H1 (cell line): ENCODE results near the gene SLC43A1. TPM values are rescaled to one million over a fixed set of nuclear protein-coding genes. Genes with fewer than 3 reads are reported as not detected.

Experiments
- CTCF ChIA-PET: fragments of 300-600 bp; sonication (Branson Sonifier 250); formaldehyde crosslinking; loops from one replicate; lab custom pipeline; 2021; ENCODE audit not compliant: partially characterized antibody; lab: Charles Lee
- POLR2A ChIA-PET: fragments of 300-600 bp; sonication (Branson Sonifier 250); formaldehyde crosslinking; loops from one replicate; lab custom pipeline; 2021; ENCODE audit warnings: inconsistent platforms; ENCODE audit not compliant: partially characterized antibody; lab: Charles Lee
- DNase-seq, 2 experiments: peaks; one replicate each; pipeline versions ENCODE4 v3.0.0 to v3.0.0-alpha.2; 2010 to 2022; ENCODE audit warnings: low spot score in 2 of 2, low read depth in 1 of 2, mixed read lengths in 1 of 2
- FAIRE-seq: peaks from 2 replicates; lab custom pipeline; 2011; peaks lifted over from hg19 to GRCh38; lab: Jason Lieb, UNC
- H2AFZ ChIP-seq: 2 replicates; pipeline ENCODE4 v1.8.1; 2012; ENCODE audit warnings: low read length, inconsistent platforms
- H2AK5ac ChIP-seq: 2 replicates; pipeline ENCODE4 v1.6.1; 2013; ENCODE audit warnings: low read depth, low read length
- H2BK120ac ChIP-seq: replicated peaks from 2 replicates; pipeline ENCODE3; 2013; ENCODE audit warnings: low read depth, low read length, inconsistent platforms
- H2BK12ac ChIP-seq: 2 replicates; pipeline ENCODE4 v1.6.1; 2013; ENCODE audit warnings: low read depth, low read length
- H2BK15ac ChIP-seq: 2 replicates; pipeline ENCODE4 v1.6.1; 2013; ENCODE audit warnings: low read length
- H2BK20ac ChIP-seq: 2 replicates; pipeline ENCODE4 v1.6.1; 2013; ENCODE audit warnings: low read length
- H2BK5ac ChIP-seq: 2 replicates; pipeline ENCODE4 v1.6.1; 2013; ENCODE audit warnings: low read depth, low read length
- H3K14ac ChIP-seq: 2 replicates; pipeline ENCODE4 v1.6.1; 2013; ENCODE audit warnings: inconsistent platforms; ENCODE audit not compliant: insufficient read length
- H3K18ac ChIP-seq: 2 replicates; pipeline ENCODE4 v1.6.1; 2013; ENCODE audit warnings: low read length; ENCODE audit errors: extremely low read depth
- H3K23ac ChIP-seq: 2 replicates; pipeline ENCODE4 v1.6.1; 2013; ENCODE audit warnings: inconsistent platforms; ENCODE audit not compliant: insufficient read length
- H3K23me2 ChIP-seq: 2 replicates; pipeline ENCODE4 v1.6.1; 2013; ENCODE audit warnings: low read depth, low read length
- H3K27ac ChIP-seq: 2 replicates; pipeline ENCODE4 v1.6.1; 2011; ENCODE audit warnings: low read depth, low read length, inconsistent platforms
- H3K27me3 ChIP-seq, 4 experiments: replicated peaks in 1 of 4; 1 replicate in 1 of 4; 2 replicates in 3 of 4; pipeline versions ENCODE4 v1.6.1 to v1.8.1; 2011 to 2013; ENCODE audit warnings: low read length in 3 of 4, mild to moderate bottlenecking in 3 of 4, inconsistent platforms in 2 of 4, mixed read lengths in 2 of 4, moderate library complexity in 1 of 4; ENCODE audit not compliant: control insufficient read depth in 3 of 4, insufficient read depth in 3 of 4; ENCODE audit errors: extremely low read depth in 1 of 4
- H3K36me3 ChIP-seq, 4 experiments: 2 replicates each; pipeline versions ENCODE4 v1.6.1 to v1.8.1; 2011 to 2013; ENCODE audit warnings: mild to moderate bottlenecking in 4 of 4, low read length in 3 of 4, moderate library complexity in 2 of 4, control low read depth in 1 of 4, inconsistent platforms in 1 of 4; ENCODE audit not compliant: insufficient read depth in 4 of 4, control insufficient read depth in 2 of 4
- H3K4ac ChIP-seq: replicated peaks from 2 replicates; pipeline ENCODE3; 2013; ENCODE audit warnings: low read length, low read depth, mixed read lengths, inconsistent platforms; ENCODE audit not compliant: insufficient read length
- H3K4me1 ChIP-seq, 4 experiments: replicated peaks in 1 of 4; 1 replicate in 1 of 4; 2 replicates in 3 of 4; pipeline versions ENCODE4 v1.6.1 to v1.8.1; 2011 to 2013; ENCODE audit warnings: low read length in 3 of 4, inconsistent platforms in 2 of 4, mixed read lengths in 1 of 4; ENCODE audit not compliant: insufficient read depth in 4 of 4, control insufficient read depth in 3 of 4
- H3K4me2 ChIP-seq, 2 experiments: 2 replicates each; pipeline versions ENCODE4 v1.6.1 to v1.8.1; 2011 to 2013; ENCODE audit warnings: low read depth in 2 of 2, low read length in 2 of 2, control low read depth in 1 of 2, inconsistent platforms in 1 of 2, mild to moderate bottlenecking in 1 of 2; ENCODE audit not compliant: insufficient read depth in 1 of 2
- H3K4me3 ChIP-seq, 4 experiments: fragments of 200-600, 300-600 bp in 1 of 4; sonication (generic), shearing (Covaris generic), sonication (Bioruptor Twin) in 1 of 4; 2 replicates each; pipeline versions ENCODE4 v1.5.1 to v1.8.1; 2011 to 2016; ENCODE audit warnings: low read length in 4 of 4, low read depth in 3 of 4, control low read depth in 2 of 4, inconsistent platforms in 2 of 4, mild to moderate bottlenecking in 2 of 4, mixed read lengths in 1 of 4, moderate library complexity in 1 of 4; ENCODE audit not compliant: insufficient read depth in 2 of 4; ENCODE audit errors: extremely low read depth in 1 of 4
- H3K56ac ChIP-seq: replicated peaks from 2 replicates; pipeline ENCODE3; 2013; ENCODE audit warnings: low read depth, mild to moderate bottlenecking, mixed read lengths, low read length, inconsistent platforms; ENCODE audit not compliant: insufficient read length
- H3K79me1 ChIP-seq: 2 replicates; pipeline ENCODE4 v1.6.1; 2013; ENCODE audit warnings: low read depth, low read length, control low read depth
- H3K79me2 ChIP-seq, 2 experiments: 2 replicates each; pipeline versions ENCODE4 v1.6.1 to v1.8.1; 2012 to 2013; ENCODE audit warnings: low read length in 2 of 2, mild to moderate bottlenecking in 2 of 2, inconsistent platforms in 1 of 2; ENCODE audit not compliant: insufficient read depth in 2 of 2, control insufficient read depth in 1 of 2
- H3K9ac ChIP-seq, 4 experiments: replicated peaks in 1 of 4; 1 replicate in 1 of 4; 2 replicates in 3 of 4; pipeline versions ENCODE4 v1.6.1 to v1.8.1; 2011 to 2013; ENCODE audit warnings: low read depth in 3 of 4, low read length in 3 of 4, control low read depth in 2 of 4, mild to moderate bottlenecking in 2 of 4, moderate library complexity in 2 of 4, inconsistent platforms in 1 of 4; ENCODE audit errors: extremely low read depth in 1 of 4
- H3K9me3 ChIP-seq, 2 experiments: 2 replicates each; pipeline versions ENCODE4 v1.6.1 to v1.8.1; 2012 to 2013; ENCODE audit warnings: mild to moderate bottlenecking in 2 of 2, moderate library complexity in 2 of 2, control low read depth in 1 of 2, inconsistent platforms in 1 of 2, low read depth in 1 of 2, low read length in 1 of 2, mixed read lengths in 1 of 2; ENCODE audit not compliant: insufficient read depth in 2 of 2
- H4K20me1 ChIP-seq, 2 experiments: replicated peaks in 1 of 2; 2 replicates each; pipeline versions ENCODE3 to v1.8.1; 2011 to 2013; ENCODE audit warnings: inconsistent platforms in 2 of 2, low read length in 2 of 2, mild to moderate bottlenecking in 1 of 2; ENCODE audit not compliant: insufficient read depth in 2 of 2, control insufficient read depth in 1 of 2
- H4K5ac ChIP-seq: 2 replicates; pipeline ENCODE4 v1.6.1; 2013; ENCODE audit warnings: low read length, low read depth, mixed read lengths, inconsistent platforms; ENCODE audit not compliant: insufficient read length
- H4K8ac ChIP-seq: 2 replicates; pipeline ENCODE4 v1.8.0; 2013; ENCODE audit warnings: mild to moderate bottlenecking, moderate library complexity, low read length, inconsistent platforms; ENCODE audit not compliant: insufficient read depth; ENCODE audit errors: extremely low read depth
- H4K91ac ChIP-seq: replicated peaks from 2 replicates; pipeline ENCODE3; 2013; ENCODE audit warnings: low read length, mixed read lengths, inconsistent platforms; ENCODE audit not compliant: insufficient read length
- CBX8 ChIP-seq: fragments of 300-800, 300-1000 bp; sonication (generic); IDR thresholded peaks from 2 replicates; pipeline ENCODE4 v1.7.1; 2016; ENCODE audit warnings: low read depth, low read length, borderline replicate concordance
- CHD2 ChIP-seq: IDR thresholded peaks from 2 replicates; pipeline ENCODE4 v1.6.1; 2012; ENCODE audit warnings: low read length, improper control_type of control experiment
- JUN ChIP-seq: IDR thresholded peaks from 2 replicates; pipeline ENCODE4 v1.6.1; 2011; ENCODE audit warnings: low read depth, mild to moderate bottlenecking, improper control_type of control experiment, low read length
- RNF2 ChIP-seq: fragments of 200-900, 300-1000 bp; sonication (generic); IDR thresholded peaks from 2 replicates; pipeline ENCODE4 v1.7.1; 2016; ENCODE audit warnings: borderline replicate concordance, low read depth, mild to moderate bottlenecking, antibody characterized with exemption, low read length; ENCODE audit not compliant: poor library complexity, severe bottlenecking; ENCODE audit errors: missing control alignments
- SIN3A ChIP-seq, 2 experiments: IDR thresholded peaks in 1 of 2; conservative IDR thresholded peaks in 1 of 2; 2 replicates each; pipeline ENCODE4 v1.6.1; 2011 to 2012; ENCODE audit warnings: low read length in 2 of 2, improper control_type of control experiment in 1 of 2, low read depth in 1 of 2, mild to moderate bottlenecking in 1 of 2
- SIRT6 ChIP-seq: IDR thresholded peaks from one replicate; pipeline ENCODE4 v1.7.1; 2012; ENCODE audit warnings: low read length, inconsistent platforms
- TEAD4 ChIP-seq: IDR thresholded peaks from 2 replicates; pipeline ENCODE4 v1.6.1; 2012; ENCODE audit warnings: low read depth, low read length, inconsistent platforms, mixed read lengths
- ZNF274 ChIP-seq: IDR thresholded peaks from 2 replicates; pipeline ENCODE4 v1.7.0; 2012; ENCODE audit warnings: low read length, borderline replicate concordance; ENCODE audit errors: extremely low read depth
- WGBS, 2 experiments: shearing (Covaris generic) in 1 of 2; methylation state at CpG; one replicate each; pipeline versions ENCODE4 v1.1.6 to v1.1.7; 2013 to 2015; ENCODE audit warnings: low lambda C conversion rate in 2 of 2, mixed read lengths in 2 of 2, inconsistent platforms in 1 of 2, low coverage in 1 of 2, missing lambda C conversion rate in 1 of 2; ENCODE audit not compliant: insufficient replicate concordance in 2 of 2, insufficient coverage in 1 of 2, insufficient read length in 1 of 2; ENCODE audit errors: extremely low coverage in 1 of 2, missing lambda C conversion rate in 1 of 2; 5-methylcytosine and 5-hydroxymethylcytosine counted together
- polyA plus RNA-seq, 7 experiments: library from polyadenylated mRNA; depleted of rRNA in 3 of 7; stranded (reverse) in 5 of 7; unstranded in 2 of 7; fragments of >200 nt in 5 of 7; fragments of 200-250 nt in 2 of 7; gene quantifications; 1 replicate in 5 of 7; 2 replicates in 1 of 7; 4 replicates in 1 of 7; pipeline versions ENCODE4 v1.2.1 to v1.2.3, GENCODE V29; 2011 to 2013; ENCODE audit warnings: missing spikeins in 2 of 7, mixed read lengths in 2 of 7
- total RNA-seq: library from RNA; stranded (reverse); fragmentation: NEBNext Ultra II Directional; extraction: Animal tissue kit (Norgen Biotek cat#: 25700); gene quantifications from 2 replicates; pipeline ENCODE4 v1.2.1, GENCODE V29; 2021

The SLC43A1 gene
- total and polyA plus RNA-seq, 2 of the 8 experiments (the other 6 are each of a cell fraction or from before 2014, with no cell fraction given) = 34.5 to 58.0 TPM

DNA sequence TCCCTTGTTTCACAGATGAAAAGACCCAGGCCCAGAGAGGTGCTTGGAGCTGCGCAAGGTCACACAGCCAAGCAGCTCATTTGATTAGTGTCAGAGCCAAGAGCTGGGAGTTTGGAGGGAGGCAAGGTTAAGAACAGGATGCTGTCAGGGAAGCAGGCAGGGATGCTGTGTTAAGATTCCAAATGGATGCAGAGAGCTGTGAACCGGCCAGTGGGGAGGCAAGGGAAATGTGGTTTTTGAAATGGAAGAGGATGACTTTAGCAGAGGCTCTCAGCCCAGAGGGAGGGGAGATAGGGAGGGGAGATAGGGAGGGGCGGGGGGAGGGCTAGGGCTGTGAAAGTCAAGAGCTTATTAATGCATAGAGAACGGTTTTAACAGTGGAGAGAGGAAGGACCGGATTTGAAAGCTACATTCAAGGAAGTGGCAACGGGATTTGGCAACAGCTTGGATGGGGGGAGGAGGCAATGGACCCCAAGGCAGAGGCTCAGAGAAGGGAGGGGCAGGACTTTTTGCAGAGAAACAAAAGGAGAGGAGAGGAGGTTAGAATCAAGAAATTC, 42.1 kb downstream of the SLC43A1 start:
- no peak overlapping the region for H2BK12ac ChIP-seq
- H4K91ac ChIP-seq = no peak overlapping the region
- no peak overlapping the region for H3K23ac ChIP-seq
- peaks cover 4 to 6% of the 10 kb centered on the region in 2 experiments for H4K20me1 ChIP-seq
- DNase-seq = no peak
- H3K4me1 ChIP-seq = peaks cover 4 to 23% (median 13%) of the 10 kb centered on the region in 4 experiments
- no peak overlapping the region for H2BK120ac ChIP-seq
- H3K79me1 ChIP-seq = no peaks in the 10 kb centered on the region
- no peak overlapping the region for H2BK5ac ChIP-seq
- H2BK20ac ChIP-seq = no peak overlapping the region
- H3K27me3 ChIP-seq = peaks cover 0 to 35% (median 22%) of the 10 kb centered on the region in 4 experiments; a peak in 6 of 7 replicates
- ChIA-PET POLR2A (interaction anchor here (0.6 to 5.2 kb wide), 15 partner anchors 9 to 175 kb away, joined by 3 to 60 read pairs (median 4); partner anchors contain the start of genes RTN4RL2, SLC43A1 and TIMM10), CTCF (interaction anchor here (0.7 to 4.5 kb wide), 15 partner anchors 9 to 274 kb away, joined by 3 to 45 read pairs (median 6); partner anchors contain the start of genes P2RX3 and RTN4RL2)
- H3K4me3 ChIP-seq = no peak overlapping the region
- no peak overlapping the region for H2AFZ ChIP-seq
- no peak overlapping the region for H3K27ac ChIP-seq
- H4K5ac ChIP-seq = no peak overlapping the region
- 63% methylated on average over 2 of the region's 6 CpGs; no CpG with 5 or more reads in 1 of the 2 experiments for WGBS, 2 experiments
- no peak overlapping the region for H3K4ac ChIP-seq
- no peak overlapping the region for H3K56ac ChIP-seq
- peaks cover 11% of the 10 kb centered on the region; the same call in 1 of the 2 replicates for H3K23me2 ChIP-seq
- H2BK15ac ChIP-seq = no peak overlapping the region
- no peak overlapping the region for H4K8ac ChIP-seq
- no peak for FAIRE-seq
- no peak overlapping the region for H3K9ac ChIP-seq
- H3K14ac ChIP-seq = no peak overlapping the region
- H3K4me2 ChIP-seq = peak overlapping the region in 1 of 2 experiments; percentile 19; a peak in 2 of 4 replicates
- TF ChIP-seq SIRT6 (no peak), ZNF274 (no peak), CBX8 (no peak), TEAD4 (no peak), JUN (no peak), SIN3A (conservative IDR thresholded peaks at IDR 0.05 in 1 of 2, IDR thresholded peaks at IDR 0.05 in 1 of 2; ENCODE audit: low read depth in 1 of 2, low read length in 2 of 2) (no peak), CHD2 (no peak), RNF2 (no peak)
- H3K9me3 ChIP-seq = no peaks in the 10 kb centered on the region
- peaks cover 0 to 11% (median 6%) of the 10 kb centered on the region in 4 experiments; a peak in 4 of 8 replicates for H3K36me3 ChIP-seq
- H3K18ac ChIP-seq = no peak overlapping the region
- H2AK5ac ChIP-seq = no peak overlapping the region
- no peaks in the 10 kb centered on the region for H3K79me2 ChIP-seq
